GF-D8 (cell line): Measurements from ENCODE around the gene PRAMEF33.
A peak's percentile ranks its signal among the peaks of the same experiment; 100 is the strongest.
"Not testable (repeated sequence)": the region's sequence is repeated elsewhere in the genome, so short reads cannot be mapped to it uniquely, and the experiment has no call there.

Experiments used
- DNase-seq: peaks from one replicate; lab custom pipeline; 2025; lab: John Stamatoyannopoulos, UW

Gene PRAMEF33

DNA sequence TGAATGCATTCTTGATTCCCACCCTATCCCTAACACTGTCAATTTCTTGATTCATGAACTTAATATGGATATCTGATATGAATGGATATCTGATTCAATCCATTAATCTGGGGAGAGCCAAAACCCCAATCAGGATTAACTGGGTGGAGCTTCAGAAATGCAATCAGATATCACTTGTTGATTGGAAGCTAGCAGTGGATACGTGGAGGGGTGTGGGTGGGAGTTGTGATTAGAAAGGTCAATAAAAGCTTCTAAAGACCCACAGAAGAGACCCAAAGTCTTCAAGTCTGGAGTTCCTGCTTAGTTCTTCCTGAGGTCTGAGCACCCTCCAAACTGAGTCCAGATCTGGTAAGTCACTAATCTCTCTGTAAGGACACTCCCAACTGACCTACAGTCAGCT lies at the start of gene PRAMEF33:
Gene PRAMEF33, plus strand, starts transcription at position 301 of the 400 bp plus-strand sequence. CDS start 2,416 bp downstream, outside the sequence.
- DNase-seq = not testable (repeated sequence)

- DNase-seq = not testable (repeated sequence)
Observed at GRCh38 chr1:13253898-13254297, 49.4 kb upstream of the PRAMEF33 start, which contains the start of gene PRAMEF5. Gene PRAMEF5 (plus strand): TSS chr1:13254198. CDS start chr1:13259269, 5,071 bp downstream.

DNA sequence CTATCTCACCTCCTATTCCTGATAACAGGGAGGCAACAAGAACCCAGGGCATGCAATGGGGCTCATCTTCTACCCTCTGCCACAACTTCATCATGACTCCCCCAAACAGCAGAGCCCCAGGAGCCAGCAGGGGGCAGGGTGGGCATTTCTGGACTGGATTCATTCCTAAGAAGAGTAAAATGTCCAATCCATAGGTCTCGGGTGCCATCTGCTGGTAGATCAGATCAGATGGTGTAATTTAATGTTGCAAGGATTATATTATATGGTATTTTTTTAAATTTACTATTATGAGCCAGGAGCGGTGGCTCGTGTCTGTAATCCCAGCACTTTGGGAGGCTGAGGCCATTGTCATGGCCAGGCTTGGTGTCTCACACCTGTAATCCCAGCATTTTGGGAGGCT lies 38.2 kb upstream of the PRAMEF33 start:
- not testable (repeated sequence) for DNase-seq

GRCh38 chr1:13277016-13277415 lies 26.3 kb upstream of the PRAMEF33 start:
- not testable (repeated sequence) for DNase-seq

GRCh38 chr1:13279617-13280016 lies 23.7 kb upstream of the PRAMEF33 start:
- not testable (repeated sequence) for DNase-seq

DNA sequence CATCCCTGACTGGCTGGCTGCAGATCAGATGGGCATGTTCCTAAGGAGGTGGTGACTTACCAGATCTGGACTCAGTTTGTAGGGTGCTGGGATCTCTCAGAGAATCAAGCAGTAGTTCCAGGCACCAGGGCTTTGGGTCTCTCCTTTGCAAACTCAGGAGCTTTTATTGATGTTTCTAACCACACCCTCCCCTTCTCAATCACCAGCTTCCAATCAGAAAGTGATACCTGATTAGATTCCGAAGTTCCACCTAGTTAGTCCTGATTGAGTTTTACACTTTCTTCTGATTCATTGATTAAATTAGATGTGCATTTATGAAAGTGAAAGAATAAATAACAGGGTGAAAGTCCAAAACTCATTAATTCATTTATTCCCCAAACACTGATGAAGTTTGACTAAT lies 18.3 kb upstream of the PRAMEF33 start, which contains the start of gene PRAMEF8:
Gene PRAMEF8, minus strand, starts transcription at position 101 of the 400 bp plus-strand sequence. CDS start 1,046 bp downstream, outside the sequence.
- DNase-seq = not testable (repeated sequence)

DNA sequence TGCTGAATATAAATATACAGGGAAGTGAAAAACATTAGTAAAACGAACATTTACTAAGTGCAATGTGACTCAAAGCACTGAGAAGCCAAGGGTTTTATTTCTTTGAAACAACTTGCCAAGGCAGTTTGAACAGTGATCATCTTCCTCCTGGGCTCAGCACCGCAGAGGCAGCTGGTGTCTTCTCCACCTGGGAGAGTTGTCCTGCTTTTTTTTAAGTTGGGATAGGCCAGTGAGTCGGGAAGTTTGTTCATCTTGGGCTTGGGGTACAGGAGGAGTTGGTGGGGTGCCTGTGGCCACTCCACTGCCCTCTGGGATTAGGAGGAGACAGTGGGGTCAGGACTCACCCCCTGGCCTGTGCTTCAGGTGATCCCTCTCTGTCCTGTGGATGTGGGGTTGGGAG lies 14.3 kb upstream of the PRAMEF33 start:
- DNase-seq = not testable (repeated sequence)

GRCh38 chr1:13297216-13297931 lies 6.0 kb upstream of the PRAMEF33 start:
- not testable (repeated sequence) for DNase-seq

GRCh38 chr1:13298699-13299098 lies 4.6 kb upstream of the PRAMEF33 start:
- DNase-seq = not testable (repeated sequence)

- not testable (repeated sequence) for DNase-seq
Observed at GRCh38 chr1:13302197-13302596, 1.1 kb upstream of the PRAMEF33 start.

DNA sequence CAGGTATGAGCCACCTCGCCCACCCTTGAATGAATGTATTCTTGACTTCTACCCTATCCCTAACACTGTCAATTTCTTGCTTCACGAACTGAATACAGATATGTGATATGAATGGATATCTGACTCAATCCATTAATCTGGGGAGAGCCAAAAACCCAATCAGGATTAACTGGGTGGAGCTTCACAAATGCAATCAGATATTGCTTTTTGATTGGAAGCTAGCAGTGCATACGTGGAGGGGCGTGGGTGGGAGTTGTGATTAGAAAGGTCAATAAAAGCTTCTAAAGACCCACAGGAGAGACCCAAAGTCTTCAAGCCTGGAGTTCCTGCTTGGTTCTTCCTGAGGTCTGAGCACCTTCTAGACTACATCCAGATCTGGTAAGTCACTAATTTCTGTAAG lies 11.9 kb downstream of the PRAMEF33 start, which contains the start of gene PRAMEF15:
Gene PRAMEF15, plus strand, starts transcription at position 301 of the 400 bp plus-strand sequence. CDS start 2,827 bp downstream, outside the sequence.
- not testable (repeated sequence) for DNase-seq

GRCh38 chr1:13342496-13342895 lies 39.2 kb downstream of the PRAMEF33 start:
- DNase-seq = not testable (repeated sequence)

- DNase-seq = not testable (repeated sequence)
Observed at GRCh38 chr1:13347034-13347433, 43.7 kb downstream of the PRAMEF33 start, which contains the start of gene PRAMEF14. Gene PRAMEF14 (minus strand): TSS chr1:13347134. CDS start chr1:13345314, 1,820 bp downstream.

DNA sequence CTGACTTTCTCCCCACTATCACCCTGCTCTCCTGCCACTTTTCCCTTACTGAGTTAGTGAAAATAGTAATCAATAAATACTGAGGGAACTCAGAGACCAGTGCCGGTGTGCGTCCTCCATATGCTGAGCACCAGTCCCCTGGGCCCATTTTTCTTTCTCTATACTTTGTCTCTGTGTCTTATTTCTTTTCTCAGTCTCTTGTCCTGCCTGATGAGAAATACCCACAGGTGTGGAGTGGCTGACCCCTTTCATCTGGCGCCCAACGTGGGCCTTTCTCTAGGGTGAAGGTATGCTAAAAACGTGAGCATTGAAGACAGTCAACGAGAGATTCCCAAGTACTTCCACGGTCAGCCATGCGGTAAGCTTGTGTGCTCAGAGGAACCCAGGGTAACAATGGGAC lies 50.1 kb downstream of the PRAMEF33 start:
- DNase-seq = not testable (repeated sequence)

GRCh38 chr1:13354475-13354874 lies 51.1 kb downstream of the PRAMEF33 start:
- not testable (repeated sequence) for DNase-seq

- peak; percentile 2 for DNase-seq
Observed at GRCh38 chr1:13356774-13357173, 53.4 kb downstream of the PRAMEF33 start.
